HepG2 (cell line): ENCODE data around the gene ZBTB45. TPM values are rescaled to one million over a fixed set of nuclear protein-coding genes. Genes with fewer than 3 reads are reported as not detected.
A peak's percentile ranks its signal among the peaks of the same experiment; 100 is the strongest.

Source experiments
- FOXK2 ChIP-seq: fragments of 450-650 bp; IDR thresholded peaks from 2 replicates; pipeline ENCODE4 v1.6.1; 2016
- GATA4 ChIP-seq: sonication (generic); IDR thresholded peaks from 2 replicates; pipeline ENCODE4 v1.6.1; 2016; ENCODE audit warnings: antibody characterized with exemption, low read depth, borderline replicate concordance
- GFI1 ChIP-seq: sonication (generic); formaldehyde crosslinking; IDR thresholded peaks from 2 replicates; pipeline ENCODE4 v1.5.0; 2020; ENCODE audit warnings: missing genetic modification reagents, mild to moderate bottlenecking, borderline replicate concordance
- GPN1 ChIP-seq: sonication (generic); formaldehyde crosslinking; IDR thresholded peaks from 2 replicates; pipeline ENCODE4 v1.5.1; 2020; ENCODE audit warnings: missing genetic modification reagents, borderline replicate concordance
- MAFF ChIP-seq: IDR thresholded peaks from 2 replicates; pipeline ENCODE4 v1.6.1; 2011; ENCODE audit warnings: low read depth, low read length, improper control_type of control experiment
- NFE2L2 ChIP-seq: fragments of 150-350 bp; IDR thresholded peaks from 2 replicates; pipeline ENCODE4 v1.6.1; 2014; ENCODE audit warnings: low read length
- NKX3-1 ChIP-seq: sonication (generic); formaldehyde crosslinking; IDR thresholded peaks from 2 replicates; pipeline ENCODE4 v1.5.0; 2020; ENCODE audit warnings: missing genetic modification reagents
- PAF1 ChIP-seq: IDR thresholded peaks from 2 replicates; pipeline ENCODE4 v1.6.1; 2016; ENCODE audit warnings: missing genetic modification reagents, missing compliant biosample characterization
- PBX3 ChIP-seq: sonication (generic); formaldehyde crosslinking; IDR thresholded peaks from 2 replicates; pipeline ENCODE4 v1.8.1; 2023; ENCODE audit warnings: missing genetic modification reagents, inconsistent platforms, borderline replicate concordance
- PITX1 ChIP-seq: sonication (generic); formaldehyde crosslinking; IDR thresholded peaks from 2 replicates; pipeline ENCODE4 v1.5.1; 2020; ENCODE audit warnings: mild to moderate bottlenecking, missing genetic modification reagents
- RXRA ChIP-seq: sonication (generic); formaldehyde crosslinking; IDR thresholded peaks from 2 replicates; pipeline ENCODE4 v1.5.1; 2020; ENCODE audit warnings: missing genetic modification reagents
- SP4 ChIP-seq: sonication (generic); formaldehyde crosslinking; IDR thresholded peaks from 2 replicates; pipeline ENCODE4 v1.8.1; 2023; ENCODE audit warnings: mild to moderate bottlenecking, missing genetic modification reagents
- STAG1 ChIP-seq: sonication (generic); formaldehyde crosslinking; IDR thresholded peaks from 2 replicates; pipeline ENCODE4 v1.4.0; 2020; ENCODE audit warnings: missing genetic modification reagents
- TCF12 ChIP-seq, 2 experiments: fragments of 450-650 bp in 1 of 2; sonication (generic) in 1 of 2; formaldehyde crosslinking in 1 of 2; IDR thresholded peaks; 2 replicates each; pipeline versions ENCODE4 v1.6.1 to v1.8.0; 2017 to 2022; ENCODE audit warnings: antibody characterized with exemption in 1 of 2, mild to moderate bottlenecking in 1 of 2, missing genetic modification reagents in 1 of 2, moderate library complexity in 1 of 2
- ZBTB46 ChIP-seq: sonication (generic); formaldehyde crosslinking; IDR thresholded peaks from 2 replicates; pipeline ENCODE4 v1.4.0; 2020; ENCODE audit warnings: mild to moderate bottlenecking, missing genetic modification reagents, borderline replicate concordance
- ZNF496 ChIP-seq: sonication (generic); formaldehyde crosslinking; IDR thresholded peaks from 2 replicates; pipeline ENCODE4 v1.8.1; 2023; ENCODE audit warnings: mild to moderate bottlenecking, moderate library complexity, missing genetic modification reagents; ENCODE audit not compliant: insufficient replicate concordance
- ZNF552 ChIP-seq: sonication (generic); formaldehyde crosslinking; IDR thresholded peaks from 2 replicates; pipeline ENCODE4 v1.9.0; 2022; ENCODE audit warnings: missing genetic modification reagents, mild to moderate bottlenecking, borderline replicate concordance
- ZNF567 ChIP-seq: sonication (generic); formaldehyde crosslinking; IDR thresholded peaks from 2 replicates; pipeline ENCODE4 v1.8.1; 2023; ENCODE audit warnings: mild to moderate bottlenecking, missing genetic modification reagents, borderline replicate concordance
- ZNF609 ChIP-seq: sonication (generic); formaldehyde crosslinking; IDR thresholded peaks from 2 replicates; pipeline ENCODE4 v1.4.0; 2020; ENCODE audit warnings: mild to moderate bottlenecking, missing genetic modification reagents, borderline replicate concordance
- ZNF672 ChIP-seq: sonication (generic); formaldehyde crosslinking; IDR thresholded peaks from 2 replicates; pipeline ENCODE4 v1.8.1; 2022; ENCODE audit warnings: missing genetic modification reagents
- ZSCAN29 ChIP-seq: sonication (generic); formaldehyde crosslinking; conservative IDR thresholded peaks from 2 replicates; pipeline ENCODE4 v1.4.0; 2020; ENCODE audit warnings: mild to moderate bottlenecking, missing genetic modification reagents
- polyA plus RNA-seq, 8 experiments: library from polyadenylated mRNA; depleted of rRNA in 3 of 8; stranded (reverse) in 7 of 8; unstranded in 1 of 8; fragments of >200 nt; fragmentation: Illumina TruSeq in 4 of 8; extraction: Trizol in 4 of 8; gene quantifications; 2 replicates each; pipeline versions ENCODE4 v1.2.1 to v1.2.3, GENCODE V29; 2011 to 2016; ENCODE audit warnings: low read depth in 4 of 8, missing spikeins in 1 of 8, mixed read lengths in 1 of 8; ENCODE audit not compliant: insufficient read depth in 1 of 8
- total RNA-seq, 5 experiments: library from RNA; depleted of rRNA; stranded (reverse); fragments of >200 nt; fragmentation: Illumina TruSeq; extraction: Trizol; gene quantifications; 2 replicates each; pipeline ENCODE4 v1.2.3, GENCODE V29; 2016; ENCODE audit warnings: low read depth in 1 of 5

Gene ZBTB45
- total and polyA plus RNA-seq, 2 of the 13 experiments (the other 11 are each of a cell fraction or from before 2014, with no cell fraction given): 3.0 to 3.7 TPM

GRCh38 chr19:58513694-58514563, 5.7 kb downstream of the ZBTB45 start (continued):
- TF ChIP-seq ZBTB46 (CRISPR knock-in tag) (peak; percentile 27; the same call in 1 of the 2 replicates), PBX3 (CRISPR knock-in tag) (no peak), PAF1 (CRISPR knock-in tag) (no peak), ZSCAN29 (CRISPR knock-in tag) (peak; percentile 85; the same call in 1 of the 2 replicates), ZNF567 (CRISPR knock-in tag) (no peak), MAFF (no peak), RXRA (CRISPR knock-in tag) (0 out of 2 replicates have a peak, but pooled peaks have one; percentile 32), GPN1 (peak; percentile 58; the same call in 1 of the 2 replicates), SP4 (CRISPR knock-in tag) (peak; percentile 87; the same call in 1 of the 2 replicates), FOXK2 (no peak), GATA4 (0 out of 2 replicates have a peak, but pooled peaks have one; percentile 29), STAG1 (peak; percentile 79), NFE2L2 (no peak), PITX1 (CRISPR knock-in tag) (no peak), ZNF672 (CRISPR knock-in tag) (no peak), NKX3-1 (CRISPR knock-in tag) (no peak; the same call in 1 of the 2 replicates), GFI1 (CRISPR knock-in tag) (no peak), ZNF496 (CRISPR knock-in tag) (no peak), TCF12 (IDR thresholded peaks at IDR 0.05) (no peak), TCF12 (CRISPR knock-in tag; IDR thresholded peaks at IDR 0.05) (peak; percentile 88; the same call in 1 of the 2 replicates), ZNF609 (CRISPR knock-in tag) (0 out of 2 replicates have a peak, but pooled peaks have one; percentile 42), ZNF552 (CRISPR knock-in tag) (no peak)
